Heart left ventricle (tissue), 16 donors: ENCODE measurements around the gene IGF2BP3. TPM values are rescaled to one million over a fixed set of nuclear protein-coding genes. Genes with fewer than 3 reads are reported as not detected.

Experiments used
- ATAC-seq, 4 donors: fragments of 200-7000 bp; cut with Tn5 transposase; one replicate each; pipeline ENCODE4 v1.9.1; 2020 to 2022; ENCODE audit warnings: moderate library complexity in 4 of 4, mild to moderate bottlenecking in 3 of 4, moderate number of reproducible peaks in 1 of 4
- DNase-seq, 5 donors: peaks; one replicate each; pipeline ENCODE4 v3.0.0-alpha.2; 2020
- H3K27ac ChIP-seq, 12 donors: fragments of 200-600 bp; sonication (generic) in 4 of 12; one replicate each; pipeline versions ENCODE4 v1.5.0 to v1.8.0; 2016 to 2022; ENCODE audit warnings: mild to moderate bottlenecking in 2 of 12
- H3K27me3 ChIP-seq, 9 donors: fragments of 200-600 bp; sonication (generic) in 2 of 9; one replicate each; pipeline versions ENCODE4 v1.5.1 to v1.8.0; 2016 to 2022; ENCODE audit warnings: mild to moderate bottlenecking in 3 of 9
- H3K36me3 ChIP-seq, 9 donors: fragments of 200-600 bp; sonication (generic) in 2 of 9; one replicate each; pipeline versions ENCODE4 v1.5.0 to v1.8.0; 2018 to 2022; ENCODE audit warnings: mild to moderate bottlenecking in 2 of 9
- H3K4me1 ChIP-seq, 12 donors: fragments of 200-600 bp; sonication (generic) in 4 of 12; one replicate each; pipeline versions ENCODE4 v1.5.0 to v1.8.0; 2016 to 2022; ENCODE audit warnings: mild to moderate bottlenecking in 3 of 12
- H3K4me3 ChIP-seq, 12 donors: fragments of 200-600 bp; sonication (generic) in 4 of 12; one replicate each; pipeline versions ENCODE4 v1.5.0 to v1.8.0; 2017 to 2022; ENCODE audit warnings: mild to moderate bottlenecking in 9 of 12, moderate library complexity in 4 of 12
- H3K9me3 ChIP-seq, 12 donors: fragments of 200-600 bp; sonication (generic) in 4 of 12; one replicate each; pipeline versions ENCODE4 v1.5.0 to v1.8.0; 2016 to 2022; ENCODE audit warnings: mild to moderate bottlenecking in 1 of 12
- POLR2A ChIP-seq, 2 donors: fragments of 450-650 bp; IDR thresholded peaks; one replicate each; pipeline ENCODE4 v1.6.1; 2017; ENCODE audit warnings: antibody characterized with exemption in 2 of 2, mild to moderate bottlenecking in 2 of 2, moderate library complexity in 2 of 2
- WGBS, 4 donors: extraction: QIAGEN DNeasy Blood & Tissue Kit in 2 of 4; methylation state at CpG; one replicate each; pipeline versions ENCODE4 v1.1.5 to v1.1.7; 2013 to 2018; 5-methylcytosine and 5-hydroxymethylcytosine counted together
- intact Hi-C, 10 donors: fragments of 100-400 bp; cut with DNase I; formaldehyde crosslinking; loops; one replicate each; pipeline versions ENCODE4 v1.11.1 to v1.14.2; 2022
- polyA plus RNA-seq, 2 donors: library from polyadenylated mRNA; stranded (reverse); fragments of 200-250 nt; gene quantifications; one replicate each; pipeline ENCODE4 v1.2.3, GENCODE V29; 2013
- total RNA-seq, 9 donors: library from RNA; depleted of rRNA in 2 of 9; stranded (reverse); fragments of >200 nt in 2 of 9; fragmentation: NEBNext Ultra II Directional in 3 of 9; extraction: Animal tissue kit (Norgen Biotek cat#: 25700) in 3 of 9; gene quantifications; one replicate each; pipeline versions ENCODE4 v1.1.0 to v1.2.4, GENCODE V29; 2016 to 2023
- TF ChIP-seq, protein P1 (sequence below), 12 donors: fragments of 200-600 bp; sonication (generic) in 4 of 12; IDR thresholded peaks; one replicate each; pipeline versions ENCODE4 v1.5.0 to v1.8.0; 2018 to 2022; ENCODE audit warnings: antibody characterized with exemption in 12 of 12, mild to moderate bottlenecking in 5 of 12
- donor health status: ischemic (EF 13 %, LVEDD 7.1; RV severe dilation, severe dysfunction).
- donor health status: healthy with polysubstance abuse.
- donor health status: DM: no; HTN: yes; CAD: no.
- donor health status: DM: no; HTN: no; CAD: no.
- donor health status: ischemic (EF 25% LVEDD 6.9; RV normal size, moderate dysfunction).
- donor health status: ischemic (EF 25% LVEDD 5.7; RV mildly dilated, moderate dysfunction).
- donor health status: healthy.
- donor health status: DM: yes; HTN: yes; CAD: no.
- donor health status: ischemic (EF 35%, LVEDD 5.7; RV mildly dilated, moderate dysfunction).
- donor health status: nonischemic (EF 11% LVEDD 7.7; RV severe dilation, severe dysfunction).
- donor health status: DM: yes; HTN: yes; CAD: no.
- donor health status: PGD.
- donor health status: ischemic (EF 29% LVEDD 5.4; RV normal size, mild dysfunction).
- donor health status: nonischemic (EF 23%, LVEDD 6.1; RV moderate dilation, normal function).

The IGF2BP3 gene
- total and polyA plus RNA-seq, 11 donors = 0.27 to 2.2 (median 0.50) TPM; not detected in 5

- Histone ChIP-seq H3K27me3 (no peaks in the 10 kb centered on the region), H3K4me3 (no peak overlapping the region), H3K36me3 (peaks cover 0 to 84% (median 13%) of the 10 kb centered on the region in 9 donors), H3K9me3 (no peaks in the 10 kb centered on the region), H3K27ac (peak overlapping the region in 2 of 12 donors; percentile 19 to 22), H3K4me1 (peaks cover 0 to 9% (median 0%) of the 10 kb centered on the region in 12 donors)
- DNase-seq (peak; percentile 64 to 90 (median 86)), ATAC-seq (peak; percentile 59 to 92 (median 88))
- WGBS, 4 donors = 11 to 18% (median 15%) methylated on average over 10 to 11 of the region's 11 CpGs
- intact Hi-C loops = loop anchor here in 6 of 10 donors (2.0 to 10.0 kb wide), 4 partner anchors 189 to 442 kb away; partner anchors contain the start of gene STK31 (in 2 of the 6)
- TF ChIP-seq, protein P1, sequence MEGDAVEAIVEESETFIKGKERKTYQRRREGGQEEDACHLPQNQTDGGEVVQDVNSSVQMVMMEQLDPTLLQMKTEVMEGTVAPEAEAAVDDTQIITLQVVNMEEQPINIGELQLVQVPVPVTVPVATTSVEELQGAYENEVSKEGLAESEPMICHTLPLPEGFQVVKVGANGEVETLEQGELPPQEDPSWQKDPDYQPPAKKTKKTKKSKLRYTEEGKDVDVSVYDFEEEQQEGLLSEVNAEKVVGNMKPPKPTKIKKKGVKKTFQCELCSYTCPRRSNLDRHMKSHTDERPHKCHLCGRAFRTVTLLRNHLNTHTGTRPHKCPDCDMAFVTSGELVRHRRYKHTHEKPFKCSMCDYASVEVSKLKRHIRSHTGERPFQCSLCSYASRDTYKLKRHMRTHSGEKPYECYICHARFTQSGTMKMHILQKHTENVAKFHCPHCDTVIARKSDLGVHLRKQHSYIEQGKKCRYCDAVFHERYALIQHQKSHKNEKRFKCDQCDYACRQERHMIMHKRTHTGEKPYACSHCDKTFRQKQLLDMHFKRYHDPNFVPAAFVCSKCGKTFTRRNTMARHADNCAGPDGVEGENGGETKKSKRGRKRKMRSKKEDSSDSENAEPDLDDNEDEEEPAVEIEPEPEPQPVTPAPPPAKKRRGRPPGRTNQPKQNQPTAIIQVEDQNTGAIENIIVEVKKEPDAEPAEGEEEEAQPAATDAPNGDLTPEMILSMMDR (IDR thresholded peaks at IDR 0.05) = peak; percentile 55 to 76 (median 70)
- no peak for TF ChIP-seq POLR2A (IDR thresholded peaks at IDR 0.05)
Measured at GRCh38 chr7:23273141-23273599, 197.1 kb downstream of the IGF2BP3 start.

GRCh38 chr7:23272275-23272674 is 198.0 kb downstream of the IGF2BP3 start:
- Histone ChIP-seq H3K27ac (no peak overlapping the region), H3K4me1 (peaks cover 0 to 9% (median 0%) of the 10 kb centered on the region in 12 donors), H3K36me3 (peaks cover 0 to 91% (median 19%) of the 10 kb centered on the region in 9 donors), H3K27me3 (no peaks in the 10 kb centered on the region), H3K4me3 (no peak overlapping the region), H3K9me3 (no peaks in the 10 kb centered on the region)
- 86 to 97% (median 93%) methylated on average over 2 of the region's 2 CpGs for WGBS, 4 donors
- TF ChIP-seq POLR2A (IDR thresholded peaks at IDR 0.05) = no peak
- TF ChIP-seq, protein P1 (IDR thresholded peaks at IDR 0.05) = no peak
- intact Hi-C loops = loop anchor here in 6 of 10 donors (2.0 to 10.0 kb wide), 4 partner anchors 190 to 443 kb away; partner anchors contain the start of gene STK31 (in 2 of the 6)
- ATAC-seq = no peak
- no peak for DNase-seq

GRCh38 chr7:23268746-23269145 is 201.5 kb downstream of the IGF2BP3 start:
- no peaks in the 10 kb centered on the region for H3K27me3 ChIP-seq
- DNase-seq (peak in 3 of 5 donors; percentile 25 to 56 (median 43)), ATAC-seq (peak; percentile 51 to 78 (median 68))
- TF ChIP-seq POLR2A (IDR thresholded peaks at IDR 0.05) = no peak
- TF ChIP-seq, protein P1 (IDR thresholded peaks at IDR 0.05) = no peak
- H3K36me3 ChIP-seq = peaks cover 0 to 93% (median 25%) of the 10 kb centered on the region in 9 donors
- H3K4me3 ChIP-seq = no peak overlapping the region
- no peaks in the 10 kb centered on the region for H3K9me3 ChIP-seq
- no peak overlapping the region for H3K27ac ChIP-seq
- 57 to 74% (median 63%) methylated on average over 4 of the region's 4 CpGs for WGBS, 4 donors
- intact Hi-C loops = loop anchor here in 2 of 10 donors (5.0 to 10.0 kb wide), 2 partner anchors 174 to 189 kb away; no protein-coding TSS in a partner anchor
- peaks cover 0 to 9% (median 0%) of the 10 kb centered on the region in 12 donors for H3K4me1 ChIP-seq

DNA sequence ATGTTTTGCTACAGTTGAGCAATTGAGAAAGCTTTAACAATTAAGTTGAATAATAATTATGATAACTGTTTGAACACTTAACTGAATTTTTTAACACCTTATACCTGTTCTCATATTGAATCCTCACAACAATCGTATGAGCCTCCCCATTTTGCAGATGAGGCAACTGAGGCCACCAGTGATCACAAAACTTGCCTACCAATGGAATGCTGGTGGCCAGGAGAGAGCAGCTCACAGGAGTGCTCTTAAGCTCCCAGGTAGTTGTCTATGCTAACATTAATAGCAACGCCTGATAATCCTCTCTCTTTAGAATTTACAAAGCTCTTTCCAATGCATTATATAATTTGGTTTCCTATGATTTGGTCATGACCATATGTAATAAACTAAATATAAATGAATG is 202.1 kb downstream of the IGF2BP3 start:
- Histone ChIP-seq H3K4me1 (peaks cover 0 to 6% (median 0%) of the 10 kb centered on the region in 12 donors), H3K36me3 (peaks cover 0 to 93% (median 27%) of the 10 kb centered on the region in 9 donors), H3K9me3 (no peaks in the 10 kb centered on the region), H3K4me3 (no peak overlapping the region), H3K27ac (no peak overlapping the region), H3K27me3 (no peaks in the 10 kb centered on the region)
- DNase-seq (no peak), ATAC-seq (no peak)
- intact Hi-C loops = loop anchor here in 2 of 10 donors (5.0 to 10.0 kb wide), 2 partner anchors 173 to 189 kb away; no protein-coding TSS in a partner anchor
- 91 to 97% (median 94%) methylated on average over 2 of the region's 2 CpGs for WGBS, 4 donors
- TF ChIP-seq POLR2A (IDR thresholded peaks at IDR 0.05) = no peak
- TF ChIP-seq, protein P1 (IDR thresholded peaks at IDR 0.05) = no peak
